ENCODE results near the gene SHISA3.

- TF ChIP-seq POLR2A (IDR thresholded peaks at IDR 0.05) (no peak), POLR2AphosphoS5 (IDR thresholded peaks at IDR 0.05) (no peak)
Measured at GRCh38 chr4:42359711-42360110, 37.6 kb upstream of the SHISA3 start.

Data from spleen (tissue), 3 donors.